Stimulated activated CD4-positive, alpha-beta T cell treated with anti-CD3 and anti-CD28 coated beads, Interleukin-12 subunit alpha, Interleukin-12 subunit beta, amount 100 ng/mL, for 24 hours (primary cell): ENCODE data around the gene LAG3.

Source experiments
- DNase-seq, 2 experiments: peaks; one replicate each; pipeline ENCODE4 v3.0.0-alpha.2; 2020; ENCODE audit warnings: low read depth in 2 of 2

LAG3 gene

GRCh38 chr12:6822426-6823135, 50.3 kb downstream of the LAG3 start:
- DNase-seq, result no peak

- DNase-seq, result no peak
These were observed 51.1 kb downstream of the LAG3 start for GRCh38 chr12:6823182-6824084.

GRCh38 chr12:6824085-6824775, 51.9 kb downstream of the LAG3 start:
- no peak for DNase-seq

GRCh38 chr12:6824901-6825381, 52.6 kb downstream of the LAG3 start:
- DNase-seq, result no peak

GRCh38 chr12:6825398-6826124, 53.2 kb downstream of the LAG3 start:
- DNase-seq, result peak; percentile 65 to 88

GRCh38 chr12:6826125-6826733, 53.9 kb downstream of the LAG3 start:
- DNase-seq, result no peak

GRCh38 chr12:6826734-6827436, 54.6 kb downstream of the LAG3 start:
- no peak for DNase-seq

- peak in 1 of 2 experiments; percentile 68 for DNase-seq
These were observed 55.2 kb downstream of the LAG3 start for GRCh38 chr12:6827437-6827911.
